Activated CD4-positive, alpha-beta T cell treated with anti-CD3 and anti-CD28 coated beads for 36 hours (primary cell): ENCODE data around the gene MTIF2. TPM values are rescaled to one million over a fixed set of nuclear protein-coding genes. Genes with fewer than 3 reads are reported as not detected.
"Not testable (repeated sequence)": the region's sequence is repeated elsewhere in the genome, so short reads cannot be mapped to it uniquely, and the experiment has no call there.

ENCODE experiments used
- ATAC-seq: fragments of 200-7000 bp; cut with Tn5 transposase; one replicate; pipeline ENCODE4 v1.10.0; 2021; ENCODE audit warnings: mild to moderate bottlenecking, moderate library complexity
- CTCF ChIA-PET: fragments of 350-600 bp; sonication (Branson Sonifier 250); formaldehyde crosslinking; loops from one replicate; lab custom pipeline; 2021; ENCODE audit warnings: antibody characterized with exemption; lab: Charles Lee
- POLR2A ChIA-PET: fragments of 350-600 bp; sonication (Branson Sonifier 250); formaldehyde crosslinking; loops from one replicate; lab custom pipeline; 2021; ENCODE audit warnings: antibody characterized with exemption, inconsistent platforms; lab: Charles Lee
- DNase-seq: peaks from one replicate; pipeline ENCODE4 v3.0.0-alpha.2; 2020
- H3K27ac Mint-ChIP-seq: one replicate; pipeline ENCODE4 v1.8.0; 2021; ENCODE audit warnings: mixed read lengths
- H3K27me3 Mint-ChIP-seq: one replicate; pipeline ENCODE4 v1.8.0; 2021; ENCODE audit warnings: mixed read lengths
- H3K36me3 Mint-ChIP-seq: one replicate; pipeline ENCODE4 v1.8.0; 2021; ENCODE audit warnings: low read depth, mixed read lengths
- H3K4me1 Mint-ChIP-seq: one replicate; pipeline ENCODE4 v1.8.0; 2021; ENCODE audit warnings: mixed read lengths
- H3K4me3 Mint-ChIP-seq: one replicate; pipeline ENCODE4 v1.8.0; 2021; ENCODE audit warnings: mild to moderate bottlenecking, moderate library complexity, mixed read lengths
- H3K9me3 Mint-ChIP-seq: one replicate; pipeline ENCODE4 v1.8.0; 2021; ENCODE audit warnings: low read depth, mixed read lengths
- intact Hi-C, 2 experiments: fragments of 100-400 bp; cut with DNase I in 1 of 2; cut with micrococcal nuclease in 1 of 2; formaldehyde crosslinking; loops; one replicate each; pipeline versions ENCODE4 v1.14.2 to v1.15.1; 2022 to 2024; cut with DNase I, micrococcal nuclease
- total RNA-seq, 2 experiments: library from RNA; stranded (reverse); gene quantifications; one replicate each; pipeline ENCODE4 v1.2.3, GENCODE V29; 2021

Gene MTIF2
- total RNA-seq, 2 experiments from 2014 or later: 37.3 to 43.2 TPM

DNA sequence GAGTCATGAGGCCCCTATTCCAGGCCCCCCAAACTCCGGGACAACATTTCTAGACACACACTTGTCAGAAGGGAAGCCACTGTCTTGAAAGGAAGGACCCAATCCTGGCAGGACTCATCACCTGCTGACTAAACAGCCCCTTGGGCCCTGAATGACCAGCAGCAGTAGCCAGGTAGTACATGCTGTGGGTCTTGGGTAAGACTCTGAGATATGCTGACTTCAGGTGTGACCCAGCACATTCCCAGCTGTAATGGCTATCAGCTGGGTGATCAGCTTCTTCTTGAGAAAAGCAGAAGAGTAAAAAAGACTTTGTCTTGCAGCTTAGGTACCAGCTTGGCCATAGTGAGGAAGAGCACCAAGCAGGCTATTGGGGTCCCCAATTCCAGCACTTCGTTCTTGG, 72.5 kb downstream of the MTIF2 start:
- H3K4me1 Mint-ChIP-seq: no peaks in the 10 kb centered on the region
- H3K9me3 Mint-ChIP-seq: peaks cover 21% of the 10 kb centered on the region
- DNase-seq (no peak), ATAC-seq (no peak)
- intact Hi-C loops: no loop called here
- peaks cover 48% of the 10 kb centered on the region for H3K36me3 Mint-ChIP-seq
- no peak overlapping the region for H3K27ac Mint-ChIP-seq
- ChIA-PET CTCF (no interaction called here), POLR2A (no interaction called here)
- no peak overlapping the region for H3K4me3 Mint-ChIP-seq
- no peaks in the 10 kb centered on the region for H3K27me3 Mint-ChIP-seq

DNA sequence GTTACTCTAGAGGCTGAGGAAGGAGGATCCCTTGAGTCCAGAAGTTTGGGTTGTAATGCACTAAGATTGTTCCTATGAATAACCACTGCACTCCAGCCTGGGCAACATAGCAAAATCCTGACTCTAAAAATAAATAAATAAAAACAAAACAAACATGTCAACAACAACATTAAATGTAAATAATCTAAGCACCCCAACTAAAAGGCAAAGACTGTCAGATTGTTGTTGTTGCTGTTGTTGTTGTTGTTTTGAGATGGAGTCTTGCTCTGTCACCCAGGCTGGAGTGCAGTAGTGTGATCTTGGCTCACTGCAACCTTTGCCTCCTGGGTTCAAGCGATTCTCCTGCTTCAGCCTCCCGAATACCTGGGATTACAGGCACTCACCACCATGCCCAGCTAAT, 77.1 kb downstream of the MTIF2 start:
- peaks cover 24% of the 10 kb centered on the region for H3K36me3 Mint-ChIP-seq
- H3K27ac Mint-ChIP-seq, intact Hi-C loops, DNase-seq, ATAC-seq, H3K27me3 Mint-ChIP-seq, H3K9me3 Mint-ChIP-seq, H3K4me1 Mint-ChIP-seq, CTCF ChIA-PET, H3K4me3 Mint-ChIP-seq, POLR2A ChIA-PET: not testable (repeated sequence)

DNA sequence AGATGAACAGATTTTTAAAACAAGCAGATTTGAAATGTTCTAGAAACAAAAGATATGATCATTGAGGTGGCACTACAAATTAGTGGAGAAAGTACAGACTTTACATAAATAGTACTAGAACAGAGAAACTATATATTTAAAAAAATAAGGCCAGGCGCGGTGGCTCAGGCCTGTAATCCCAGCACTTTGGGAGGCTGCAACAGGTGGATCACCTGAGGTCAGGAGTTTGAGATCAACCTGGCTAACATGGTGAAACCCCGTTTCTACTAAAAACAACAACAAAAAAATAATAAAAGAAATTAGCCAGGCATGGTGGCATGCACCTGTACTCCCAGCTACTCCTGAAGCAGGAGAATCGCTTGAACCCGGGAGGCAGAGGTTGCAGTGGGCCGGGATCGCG, 82.2 kb downstream of the MTIF2 start:
- H3K4me3 Mint-ChIP-seq, ATAC-seq, DNase-seq, H3K4me1 Mint-ChIP-seq, POLR2A ChIA-PET, H3K9me3 Mint-ChIP-seq, intact Hi-C loops, H3K27ac Mint-ChIP-seq, H3K27me3 Mint-ChIP-seq: not testable (repeated sequence)
- H3K36me3 Mint-ChIP-seq: peaks cover 13% of the 10 kb centered on the region
- CTCF ChIA-PET: interaction anchor here (1.1 kb wide), 1 partner anchor 483 kb away, joined by 3 read pairs; no protein-coding TSS in a partner anchor

Other genes with a start within 250 kb of the MTIF2 start
- 10 to 100 TPM; 70.3 to 84.8 TPM for gene RTN4, start 218.8 kb downstream of the MTIF2 start, total RNA-seq
- 1 to 10 TPM; 4.0 to 6.1 TPM for gene CLHC1, start 36.9 kb downstream of the MTIF2 start, total RNA-seq
- 1,000 to 10,000 TPM in 1 of 2 experiments, 100 to 1,000 TPM in 1; 674 to 1,461 TPM for gene RPS27A, start 36.5 kb downstream of the MTIF2 start, total RNA-seq
- 10 to 100 TPM; 10.1 to 11.3 TPM for gene CCDC88A, start 150.6 kb upstream of the MTIF2 start, total RNA-seq